Activated T-cell treated with anti-CD3 and anti-CD28 coated beads, Interleukin-2, amount 50 U/mL, for 1 hour (primary cell): Measurements from ENCODE around the gene GINS2.

ENCODE experiments used
- DNase-seq: peaks from one replicate; pipeline ENCODE4 v3.0.0-alpha.2; 2020

GINS2 gene

GRCh38 chr16:85687651-85688471, 893 bp downstream of the GINS2 start:
- DNase-seq = no peak

DNA sequence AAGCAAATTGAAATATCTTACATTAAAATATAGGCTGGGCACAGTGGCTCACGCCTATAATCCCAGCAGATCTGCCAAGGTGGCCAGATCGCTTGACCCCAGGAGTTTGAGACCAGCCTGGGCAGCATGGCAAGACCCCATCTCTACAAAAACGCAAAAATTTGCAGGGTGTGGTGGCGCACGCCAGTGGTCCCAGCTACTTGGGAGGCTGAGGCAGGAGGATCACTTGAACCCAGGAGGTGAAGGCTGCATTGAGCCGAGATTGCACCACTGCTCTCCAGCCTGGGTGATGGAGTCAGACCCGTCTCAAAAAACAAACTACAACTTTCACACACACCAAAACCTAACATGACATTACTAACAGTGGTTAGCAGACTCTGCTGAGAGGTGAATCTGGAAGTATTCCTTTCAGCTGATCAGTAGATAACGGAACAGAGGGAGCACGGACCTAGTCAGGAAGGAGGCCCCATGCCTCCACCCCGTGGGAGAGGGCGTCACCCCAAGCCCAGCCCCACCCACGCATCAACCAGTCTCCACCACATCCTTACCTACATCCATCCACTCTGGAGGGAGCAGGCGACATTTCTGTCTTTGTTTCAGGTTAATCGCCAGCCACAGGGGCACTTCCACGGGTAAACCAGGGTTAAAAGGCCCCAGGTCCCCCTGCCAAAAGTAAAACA, 1.7 kb downstream of the GINS2 start:
- no peak for DNase-seq

DNA sequence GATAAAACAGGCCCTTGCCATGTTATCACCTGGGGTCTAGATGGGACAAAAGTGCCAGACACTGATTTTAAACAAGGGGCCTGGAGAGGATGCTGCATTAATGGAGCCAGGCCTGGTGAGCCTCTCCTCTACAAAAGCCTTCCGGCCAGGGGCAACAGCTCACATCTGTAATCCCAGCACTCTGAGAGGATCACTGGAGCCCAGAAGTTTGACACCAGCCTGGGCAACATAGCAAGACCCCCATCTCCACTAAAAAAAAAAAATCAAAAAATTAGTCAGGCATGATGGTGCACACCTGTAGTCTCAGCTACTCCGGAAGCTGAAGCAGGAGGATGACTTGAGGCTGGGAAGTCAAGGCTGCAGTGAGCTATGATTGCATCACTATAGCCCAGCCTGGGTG, 3.5 kb downstream of the GINS2 start:
- DNase-seq = no peak

DNA sequence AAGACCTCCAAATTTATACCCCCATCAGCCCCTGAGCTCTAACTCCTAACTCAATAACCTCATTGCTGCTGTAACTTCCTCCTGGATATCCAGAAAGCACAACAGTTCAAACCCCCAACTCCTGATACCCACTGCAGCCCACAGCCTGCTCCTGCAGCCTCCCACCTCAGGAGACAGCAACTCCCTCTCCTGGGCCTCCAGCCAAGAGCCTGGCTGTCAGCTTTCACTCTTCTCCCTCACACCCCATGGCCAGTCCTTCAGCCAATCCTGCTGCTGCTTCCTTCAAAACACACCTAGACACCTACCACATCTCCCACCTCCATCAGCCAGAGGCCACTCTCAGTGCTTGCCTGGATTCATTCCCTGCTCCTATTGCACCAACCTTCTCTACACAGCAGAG, 5.4 kb downstream of the GINS2 start:
- DNase-seq = no peak

DNA sequence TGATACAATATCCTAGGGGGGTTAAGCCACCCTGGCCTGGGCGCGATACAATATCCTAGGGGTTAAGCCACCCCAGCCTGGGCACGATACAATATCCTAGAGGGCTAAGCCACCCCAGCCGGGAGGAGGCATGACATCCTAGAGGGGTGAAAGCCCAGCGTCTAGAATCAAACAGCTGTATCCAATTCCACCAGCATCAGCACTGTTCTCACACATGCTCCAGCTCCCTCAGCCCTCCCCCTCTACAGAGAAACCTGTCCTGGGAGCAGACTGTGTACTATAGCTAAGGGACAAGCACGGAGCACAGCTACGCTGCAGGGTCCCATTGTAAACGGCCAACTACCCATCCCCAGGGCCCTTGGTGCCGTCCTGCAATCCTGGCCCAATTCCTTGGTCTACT, 6.2 kb downstream of the GINS2 start:
- DNase-seq = no peak

- no peak for DNase-seq
Observed at GRCh38 chr16:85681255-85681654, 7.5 kb downstream of the GINS2 start.

- DNase-seq = no peak
Observed at GRCh38 chr16:85680352-85680944, 8.3 kb downstream of the GINS2 start.

- no peak for DNase-seq
Observed at GRCh38 chr16:85679870-85680269, 8.9 kb downstream of the GINS2 start.

DNA sequence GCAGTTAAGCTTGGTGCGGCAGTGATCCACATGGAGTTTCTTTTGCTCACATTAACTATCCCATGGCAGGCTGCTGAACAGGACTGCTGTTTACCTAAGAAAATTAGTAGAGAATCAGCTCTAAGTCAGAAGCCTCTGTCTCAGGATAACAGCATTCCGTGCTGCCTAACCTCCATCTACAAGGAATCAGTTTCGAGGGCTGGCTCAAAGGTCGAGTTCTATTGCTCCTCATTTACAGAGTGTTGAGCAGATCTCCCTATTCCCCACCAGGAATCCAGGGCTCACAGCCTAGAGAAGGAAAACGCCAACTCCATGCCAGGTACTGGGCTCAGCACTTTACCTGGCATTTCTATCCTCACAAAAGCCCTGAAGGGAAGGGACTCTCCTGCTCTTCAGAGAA, 9.9 kb downstream of the GINS2 start:
- no peak for DNase-seq

GRCh38 chr16:85678016-85678415, 10.7 kb downstream of the GINS2 start:
- no peak for DNase-seq

- DNase-seq = no peak
Observed at GRCh38 chr16:85677383-85677967, 11.3 kb downstream of the GINS2 start.

- DNase-seq = no peak
Observed at GRCh38 chr16:85676466-85676865, 12.3 kb downstream of the GINS2 start.

GRCh38 chr16:85675251-85675874, 13.4 kb downstream of the GINS2 start:
- no peak for DNase-seq

DNA sequence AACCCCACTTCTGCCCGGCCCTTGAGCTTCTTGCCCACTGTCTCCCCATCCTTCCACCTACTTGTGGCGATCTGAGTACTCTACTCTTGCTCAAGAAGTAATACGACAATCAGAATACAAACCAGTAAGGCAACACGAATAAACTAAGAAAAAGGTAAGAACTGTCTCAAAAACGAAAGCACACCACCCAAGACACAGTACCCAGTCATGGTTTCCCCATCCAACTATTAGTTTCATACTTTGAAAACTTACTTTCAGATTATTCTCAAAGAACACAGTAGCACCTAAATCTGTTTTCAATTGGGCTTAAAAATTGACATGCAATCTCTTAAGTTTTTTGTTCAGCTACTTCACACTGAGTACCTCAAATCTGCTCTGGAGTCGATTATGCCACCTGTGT, 13.9 kb downstream of the GINS2 start:
- no peak for DNase-seq

GRCh38 chr16:85674418-85674755, 14.4 kb downstream of the GINS2 start:
- no peak for DNase-seq

DNA sequence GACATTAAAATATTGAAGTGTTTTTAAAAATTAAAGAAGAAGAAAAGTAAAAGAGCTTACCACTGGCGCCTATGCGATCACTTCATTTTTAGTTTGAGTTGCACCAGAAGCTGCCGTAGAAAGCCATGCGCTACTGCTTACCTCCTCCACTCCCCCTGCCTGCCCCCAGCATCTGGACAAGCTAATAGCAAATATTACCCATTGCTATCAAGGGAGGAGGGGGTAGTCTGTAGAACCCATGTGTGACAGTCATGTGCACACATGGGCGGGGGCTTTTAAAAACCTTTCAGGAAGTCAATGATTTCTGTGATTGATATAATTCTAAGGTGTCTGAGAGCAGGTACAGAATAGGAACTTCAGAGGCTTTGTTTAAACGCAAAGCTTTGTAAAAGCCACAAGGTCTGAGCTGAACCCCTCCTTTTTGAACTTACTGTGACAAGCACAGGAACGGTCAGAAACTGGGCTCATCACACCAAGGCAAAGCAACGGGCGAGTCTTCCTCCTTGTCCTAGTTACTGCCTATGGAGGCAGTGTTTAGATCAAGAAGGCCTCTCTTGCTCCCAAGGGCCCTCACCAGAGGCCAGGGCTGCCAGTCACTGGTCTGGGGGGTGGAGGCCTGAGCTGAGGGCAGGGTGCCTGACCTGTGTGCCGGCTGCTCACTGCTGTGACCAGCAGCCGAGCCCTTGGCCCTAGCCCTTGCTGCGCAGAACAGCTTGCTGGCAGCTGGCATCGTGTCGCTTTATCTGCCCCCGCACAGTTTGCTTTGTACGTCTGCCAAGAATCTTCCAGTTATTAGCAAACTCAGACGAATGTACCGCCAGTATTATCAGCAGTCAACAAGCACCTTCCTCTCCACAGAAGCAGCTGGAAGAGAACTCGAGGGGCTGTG, 15.0 kb downstream of the GINS2 start:
- DNase-seq = no peak

GRCh38 chr16:85670840-85671239, 17.9 kb downstream of the GINS2 start:
- DNase-seq = no peak

DNA sequence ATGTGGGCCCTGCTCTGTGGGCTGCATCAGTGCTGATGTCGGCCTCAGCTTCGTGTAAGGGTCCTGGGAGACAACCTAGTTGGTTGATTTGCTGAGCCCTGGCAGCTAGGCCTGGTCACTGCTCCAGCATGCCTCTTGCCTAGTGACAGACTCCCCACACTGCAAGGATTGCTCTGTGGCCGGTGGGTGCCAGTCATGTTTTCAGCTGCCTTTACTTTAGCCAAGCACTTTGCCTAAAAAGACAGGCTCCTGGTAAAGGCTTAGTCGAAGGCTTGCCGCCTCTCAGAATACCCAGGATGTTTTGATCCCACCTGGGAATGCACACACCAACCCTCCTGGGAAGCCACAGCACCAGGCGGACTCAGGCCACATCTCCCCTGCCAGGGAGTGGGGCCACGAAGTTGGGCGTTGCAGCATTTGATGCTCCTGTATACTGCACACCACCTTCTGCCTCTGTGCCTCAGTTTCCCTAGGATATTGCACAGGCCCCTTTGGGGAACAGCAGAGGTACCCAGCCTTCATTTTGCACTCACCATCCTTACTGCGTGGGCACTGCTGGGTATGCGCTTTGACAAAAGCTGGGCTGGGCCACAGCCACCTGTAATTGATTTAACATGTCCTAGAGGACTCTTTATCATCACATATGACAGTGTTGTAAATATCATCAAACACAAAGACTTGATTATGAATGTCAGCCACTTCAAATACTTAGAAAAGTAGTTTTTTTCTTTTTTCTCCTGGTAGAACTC, 19.9 kb downstream of the GINS2 start:
- no peak for DNase-seq

DNA sequence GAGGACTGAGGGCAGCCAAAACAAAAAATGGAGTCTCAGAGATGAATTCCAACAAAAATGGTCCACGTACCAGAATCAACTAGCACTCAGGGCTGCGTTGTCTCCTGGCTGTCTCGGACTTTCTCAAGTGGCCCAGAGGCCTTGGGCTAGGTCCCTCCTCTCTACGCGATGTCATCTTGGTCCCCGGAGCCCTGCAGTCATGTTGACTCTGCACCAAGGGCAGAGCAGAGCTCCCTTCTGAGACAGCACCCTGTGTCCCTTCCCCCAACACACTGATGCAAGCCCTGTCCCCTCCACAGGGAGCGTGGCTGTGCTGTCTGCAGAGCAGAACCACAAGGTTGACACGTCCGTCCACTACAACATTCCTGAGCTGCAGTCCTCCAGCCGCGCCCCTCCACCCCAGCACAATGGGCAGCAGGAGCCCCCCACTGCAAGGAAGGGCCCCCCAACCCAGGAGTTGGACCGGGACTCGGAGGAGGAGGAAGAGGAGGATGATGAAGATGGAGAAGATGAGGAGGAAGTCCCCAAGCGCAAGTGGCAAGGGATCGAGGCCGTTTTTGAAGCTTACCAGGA, 20.8 kb downstream of the GINS2 start:
- no peak for DNase-seq

GRCh38 chr16:85667261-85667660, 21.5 kb downstream of the GINS2 start:
- DNase-seq = no peak

- no peak for DNase-seq
Observed at GRCh38 chr16:85665929-85666328, 22.8 kb downstream of the GINS2 start.
